GM23248 (cell line): ENCODE data around the gene KLC1.

ENCODE experiments used
- EZH2 ChIP-seq: fragments of 200-600 bp; sonication (generic); IDR thresholded peaks from 2 replicates; pipeline ENCODE4 v1.6.1; 2018; ENCODE audit warnings: antibody characterized with exemption, mild to moderate bottlenecking; ENCODE audit not compliant: insufficient read depth, poor library complexity, severe bottlenecking
- EZH2phosphoT487 ChIP-seq: fragments of 200-600 bp; sonication (generic); IDR thresholded peaks from 2 replicates; pipeline ENCODE4 v1.6.1; 2018; ENCODE audit warnings: antibody characterized with exemption, moderate library complexity, mild to moderate bottlenecking, low read depth; ENCODE audit not compliant: insufficient read depth

- TF ChIP-seq EZH2 (no peak), EZH2phosphoT487 (no peak)
These were observed 120.8 kb downstream of the KLC1 start for GRCh38 chr14:103749860-103750259.
